H9 (cell line): ENCODE data around the gene MICAL2. TPM values are rescaled to one million over a fixed set of nuclear protein-coding genes. Genes with fewer than 3 reads are reported as not detected.

Source experiments
- DNase-seq: peaks from one replicate; pipeline ENCODE4 v3.0.0-alpha.2; 2017
- H2AFZ ChIP-seq: one replicate; pipeline ENCODE4 v1.6.1; 2013; ENCODE audit warnings: mild to moderate bottlenecking, low read length, control low read depth, moderate library complexity
- H2AK5ac ChIP-seq: 2 replicates; pipeline ENCODE4 v1.6.1; 2013; ENCODE audit warnings: low read length, control low read depth, mixed read lengths; ENCODE audit not compliant: insufficient read length
- H2BK120ac ChIP-seq: one replicate; pipeline ENCODE4 v1.6.1; 2013; ENCODE audit warnings: low read depth, mild to moderate bottlenecking, low read length, control low read depth, inconsistent platforms; ENCODE audit not compliant: poor library complexity, severe bottlenecking
- H2BK12ac ChIP-seq: 2 replicates; pipeline ENCODE4 v1.6.1; 2013; ENCODE audit warnings: low read length, control low read depth, mixed read lengths, low read depth; ENCODE audit not compliant: insufficient read length
- H2BK15ac ChIP-seq: 2 replicates; pipeline ENCODE4 v1.6.1; 2013; ENCODE audit warnings: low read depth, low read length, control low read depth
- H2BK20ac ChIP-seq: one replicate; pipeline ENCODE4 v1.6.1; 2013; ENCODE audit warnings: low read depth, mild to moderate bottlenecking, low read length, control low read depth, inconsistent platforms; ENCODE audit not compliant: poor library complexity, severe bottlenecking
- H2BK5ac ChIP-seq: 2 replicates; pipeline ENCODE4 v1.6.1; 2013; ENCODE audit warnings: low read length, control low read depth, mixed read lengths; ENCODE audit not compliant: insufficient read length
- H3K14ac ChIP-seq: 2 replicates; pipeline ENCODE4 v1.6.1; 2013; ENCODE audit warnings: low read length, control low read depth; ENCODE audit not compliant: insufficient read depth
- H3K18ac ChIP-seq: 2 replicates; pipeline ENCODE4 v1.6.1; 2013; ENCODE audit warnings: low read depth, mild to moderate bottlenecking, mixed read lengths, low read length, control low read depth; ENCODE audit not compliant: insufficient read length
- H3K23ac ChIP-seq: 2 replicates; pipeline ENCODE4 v1.6.1; 2013; ENCODE audit warnings: low read length, control low read depth, mixed read lengths, low read depth; ENCODE audit not compliant: insufficient read length
- H3K23me2 ChIP-seq: 2 replicates; pipeline ENCODE4 v1.6.1; 2013; ENCODE audit warnings: low read depth, mild to moderate bottlenecking, mixed read lengths, low read length, control low read depth; ENCODE audit not compliant: insufficient read length, poor library complexity, severe bottlenecking
- H3K27ac ChIP-seq: 2 replicates; pipeline ENCODE4 v1.5.1; 2013; ENCODE audit warnings: low read length, control low read depth, mixed read lengths, low read depth; ENCODE audit not compliant: insufficient read length
- H3K27me3 ChIP-seq: 2 replicates; pipeline ENCODE4 v1.6.1; 2013; ENCODE audit warnings: low read length, control low read depth, inconsistent platforms; ENCODE audit not compliant: insufficient read depth
- H3K4ac ChIP-seq: 2 replicates; pipeline ENCODE4 v1.6.1; 2013; ENCODE audit warnings: low read depth, mild to moderate bottlenecking, control low read depth, inconsistent platforms, low read length, moderate library complexity
- H3K4me1 ChIP-seq: 2 replicates; pipeline ENCODE4 v1.6.1; 2013; ENCODE audit warnings: low read length, control low read depth, inconsistent platforms; ENCODE audit not compliant: insufficient read depth
- H3K4me2 ChIP-seq: 2 replicates; pipeline ENCODE4 v1.6.1; 2013; ENCODE audit warnings: low read length, control low read depth, mixed read lengths; ENCODE audit not compliant: insufficient read length, insufficient read depth
- H3K56ac ChIP-seq: 2 replicates; pipeline ENCODE4 v1.6.1; 2013; ENCODE audit warnings: low read depth, mild to moderate bottlenecking, mixed read lengths, low read length, control low read depth; ENCODE audit not compliant: insufficient read length
- H3K79me1 ChIP-seq: 2 replicates; pipeline ENCODE4 v1.6.1; 2013; ENCODE audit warnings: low read depth, mild to moderate bottlenecking, moderate library complexity, low read length, control low read depth, inconsistent platforms; ENCODE audit not compliant: insufficient read depth, poor library complexity, severe bottlenecking
- H3K79me2 ChIP-seq: 2 replicates; pipeline ENCODE4 v1.6.1; 2013; ENCODE audit warnings: low read length, control low read depth, inconsistent platforms; ENCODE audit not compliant: insufficient read depth
- H3K9ac ChIP-seq: 2 replicates; pipeline ENCODE4 v1.6.1; 2013; ENCODE audit warnings: low read length, control low read depth, mixed read lengths; ENCODE audit not compliant: insufficient read length; ENCODE audit errors: extremely low read depth
- H3K9me3 ChIP-seq: one replicate; pipeline ENCODE4 v1.6.1; 2013; ENCODE audit warnings: low read depth, low read length, inconsistent platforms; ENCODE audit not compliant: control insufficient read depth
- H3T11ph ChIP-seq: one replicate; pipeline ENCODE4 v1.6.1; 2013; ENCODE audit warnings: mild to moderate bottlenecking, low read length, control low read depth, inconsistent platforms
- H4K20me1 ChIP-seq: one replicate; pipeline ENCODE4 v1.6.1; 2013; ENCODE audit not compliant: control insufficient read depth, insufficient read length, insufficient read depth
- H4K5ac ChIP-seq: 2 replicates; pipeline ENCODE4 v1.6.1; 2013; ENCODE audit warnings: low read depth, mild to moderate bottlenecking, mixed read lengths, low read length, control low read depth; ENCODE audit not compliant: insufficient read length
- H4K8ac ChIP-seq: replicated peaks from 2 replicates; pipeline ENCODE4 v1.6.1; 2013; ENCODE audit warnings: low read length, control low read depth, mixed read lengths, low read depth; ENCODE audit not compliant: insufficient read length
- H4K91ac ChIP-seq: 2 replicates; pipeline ENCODE4 v1.6.1; 2013; ENCODE audit warnings: low read depth, mild to moderate bottlenecking, moderate library complexity, mixed read lengths, low read length, control low read depth; ENCODE audit not compliant: insufficient read length
- H3K27ac Mint-ChIP-seq, 3 experiments: 2 replicates in 2 of 3; 3 replicates in 1 of 3; pipeline ENCODE4 v1.8.0; 2020 to 2021; ENCODE audit warnings: mixed read lengths in 3 of 3, mild to moderate bottlenecking in 1 of 3, moderate library complexity in 1 of 3
- H3K27me3 Mint-ChIP-seq: 2 replicates; pipeline ENCODE4 v1.8.0; 2021; ENCODE audit warnings: low read depth, mild to moderate bottlenecking, moderate library complexity, mixed read lengths
- H3K36me3 Mint-ChIP-seq, 3 experiments: 2 replicates in 2 of 3; 3 replicates in 1 of 3; pipeline ENCODE4 v1.8.0; 2020 to 2021; ENCODE audit warnings: low read depth in 3 of 3, mixed read lengths in 3 of 3; ENCODE audit not compliant: insufficient read depth in 1 of 3
- H3K4me1 Mint-ChIP-seq, 2 experiments: 2 replicates each; pipeline ENCODE4 v1.8.0; 2020; ENCODE audit warnings: mixed read lengths in 2 of 2
- H3K4me3 Mint-ChIP-seq, 2 experiments: 2 replicates in 1 of 2; 3 replicates in 1 of 2; pipeline ENCODE4 v1.8.0; 2020 to 2021; ENCODE audit warnings: mild to moderate bottlenecking in 2 of 2, mixed read lengths in 2 of 2, moderate library complexity in 1 of 2
- H3K9me3 Mint-ChIP-seq, 2 experiments: 2 replicates in 1 of 2; 3 replicates in 1 of 2; pipeline ENCODE4 v1.8.0; 2020; ENCODE audit warnings: mild to moderate bottlenecking in 2 of 2, mixed read lengths in 2 of 2, moderate library complexity in 1 of 2
- WGBS: extraction: QIAGEN DNeasy Blood & Tissue Kit; methylation state at CpG from one replicate; pipeline ENCODE4 v1.1.7; 2013; ENCODE audit warnings: missing lambda C conversion rate, low lambda C conversion rate, mixed read lengths; ENCODE audit not compliant: insufficient read length; ENCODE audit errors: extremely low coverage; 5-methylcytosine and 5-hydroxymethylcytosine counted together
- total RNA-seq: library from RNA; stranded (reverse); gene quantifications from 2 replicates; pipeline ENCODE4 v1.2.1, GENCODE V29; 2021
- TF ChIP-seq, protein P1 (sequence below): fragments of 200-600 bp; sonication (generic); conservative IDR thresholded peaks from 3 replicates; pipeline ENCODE4 v1.8.0; 2021; ENCODE audit warnings: antibody characterized with exemption, mild to moderate bottlenecking

The MICAL2 gene
- total RNA-seq, 1 experiment from 2014 or later: 4.7 TPM

DNA sequence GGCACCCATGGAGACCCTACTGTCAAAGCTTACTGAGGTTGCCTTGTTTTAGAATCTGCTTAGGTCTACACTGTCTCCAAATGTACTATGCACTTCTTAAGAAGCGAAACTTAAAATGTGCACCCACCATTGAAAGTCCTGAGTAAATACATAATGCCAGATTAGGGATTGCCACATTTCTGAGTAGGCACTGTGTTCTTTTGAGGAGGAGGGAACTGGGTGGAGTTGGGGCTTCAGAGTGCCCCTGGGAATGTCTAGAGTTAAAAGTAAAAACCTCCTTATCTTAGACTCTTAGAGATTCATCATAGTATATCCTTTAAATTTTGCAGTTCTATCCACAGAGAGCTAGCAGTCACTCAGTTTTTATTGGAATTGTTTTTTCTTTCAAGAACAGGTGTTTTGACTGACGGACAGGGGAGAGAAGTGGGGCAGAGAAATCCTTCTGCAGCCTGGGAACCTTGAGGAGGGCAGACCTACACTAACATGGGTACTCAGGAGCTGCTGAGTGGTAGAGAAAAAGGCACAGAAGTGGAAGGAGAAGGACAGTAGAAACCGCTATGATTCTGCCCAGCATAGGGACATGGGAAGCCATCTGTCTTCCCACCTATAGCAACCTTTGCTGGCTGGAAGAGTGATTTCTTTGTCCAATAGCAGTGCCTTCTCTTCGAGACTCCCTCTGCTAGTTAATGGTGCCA is 33.4 kb upstream of the MICAL2 start:
- TF ChIP-seq, protein P1, sequence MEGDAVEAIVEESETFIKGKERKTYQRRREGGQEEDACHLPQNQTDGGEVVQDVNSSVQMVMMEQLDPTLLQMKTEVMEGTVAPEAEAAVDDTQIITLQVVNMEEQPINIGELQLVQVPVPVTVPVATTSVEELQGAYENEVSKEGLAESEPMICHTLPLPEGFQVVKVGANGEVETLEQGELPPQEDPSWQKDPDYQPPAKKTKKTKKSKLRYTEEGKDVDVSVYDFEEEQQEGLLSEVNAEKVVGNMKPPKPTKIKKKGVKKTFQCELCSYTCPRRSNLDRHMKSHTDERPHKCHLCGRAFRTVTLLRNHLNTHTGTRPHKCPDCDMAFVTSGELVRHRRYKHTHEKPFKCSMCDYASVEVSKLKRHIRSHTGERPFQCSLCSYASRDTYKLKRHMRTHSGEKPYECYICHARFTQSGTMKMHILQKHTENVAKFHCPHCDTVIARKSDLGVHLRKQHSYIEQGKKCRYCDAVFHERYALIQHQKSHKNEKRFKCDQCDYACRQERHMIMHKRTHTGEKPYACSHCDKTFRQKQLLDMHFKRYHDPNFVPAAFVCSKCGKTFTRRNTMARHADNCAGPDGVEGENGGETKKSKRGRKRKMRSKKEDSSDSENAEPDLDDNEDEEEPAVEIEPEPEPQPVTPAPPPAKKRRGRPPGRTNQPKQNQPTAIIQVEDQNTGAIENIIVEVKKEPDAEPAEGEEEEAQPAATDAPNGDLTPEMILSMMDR: no peak
- Histone ChIP-seq H3K18ac (no peak overlapping the region), H3K23ac (no peak overlapping the region), H4K20me1 (no peaks in the 10 kb centered on the region), H2BK5ac (no peak overlapping the region), H3K27ac (no peak overlapping the region), H3K79me1 (no peaks in the 10 kb centered on the region), H3K4me1 (no peaks in the 10 kb centered on the region), H3K9me3 (no peaks in the 10 kb centered on the region), H3K4me2 (no peak overlapping the region), H4K5ac (no peak overlapping the region), H3K9ac (no peak overlapping the region), H2AK5ac (no peak overlapping the region), H2BK120ac (no peak overlapping the region), H3K27me3 (no peaks in the 10 kb centered on the region; the same call in 1 of the 2 replicates), H3K79me2 (no peaks in the 10 kb centered on the region), H3K23me2 (no peaks in the 10 kb centered on the region), H3K4ac (no peak overlapping the region), H3T11ph (no peak overlapping the region), H4K8ac (no peak overlapping the region), H2BK12ac (no peak overlapping the region), H2BK20ac (no peak overlapping the region), H2BK15ac (no peak overlapping the region), H3K14ac (no peak overlapping the region), H3K56ac (no peak overlapping the region), H2AFZ (no peak overlapping the region), H4K91ac (no peak overlapping the region)
- H3K4me3 Mint-ChIP-seq: no peak overlapping the region
- no peaks in the 10 kb centered on the region for H3K36me3 Mint-ChIP-seq
- peaks cover 10 to 11% of the 10 kb centered on the region in 2 experiments; a peak in 3 of 4 replicates for H3K4me1 Mint-ChIP-seq
- H3K27me3 Mint-ChIP-seq: peaks cover 7% of the 10 kb centered on the region
- DNase-seq: no peak
- H3K27ac Mint-ChIP-seq: no peak overlapping the region
- H3K9me3 Mint-ChIP-seq: no peaks in the 10 kb centered on the region; a peak in 1 of 5 replicates
- no CpG with 5 or more reads among the region's 4 CpGs for WGBS
